Esophagus squamous epithelium (tissue), 4 donors: Measurements from ENCODE around the gene RALGPS2.

Experiments
- CTCF ChIP-seq, 6 experiments: fragments of 450-650 bp in 4 of 6; fragments of 200-600 bp in 2 of 6; sonication (generic) in 2 of 6; IDR thresholded peaks; one replicate each; pipeline ENCODE4 v1.5.1; 2016 to 2019; ENCODE audit warnings: antibody characterized with exemption in 6 of 6, mild to moderate bottlenecking in 4 of 6, moderate library complexity in 4 of 6
- POLR2A ChIP-seq, 4 donors: fragments of 450-650 bp; IDR thresholded peaks; one replicate each; pipeline ENCODE4 v1.6.1; 2017; ENCODE audit warnings: antibody characterized with exemption in 4 of 4, mild to moderate bottlenecking in 4 of 4, moderate library complexity in 3 of 4

GRCh38 chr1:178683291-178683690 lies 41.8 kb upstream of the RALGPS2 start:
- TF ChIP-seq CTCF (IDR thresholded peaks at IDR 0.05), result no peak
- no peak for TF ChIP-seq POLR2A (IDR thresholded peaks at IDR 0.05)
